BE2C (cell line): ENCODE results near the gene STIM1.

ENCODE experiments used
- DNase-seq: peaks from one replicate; pipeline ENCODE4 v3.0.0-alpha.2; 2020
- H3K27me3 ChIP-seq: fragments of 250-450 bp; sonication (Bioruptor Pico); 2 replicates; pipeline ENCODE4 v1.5.1; 2020; ENCODE audit warnings: mild to moderate bottlenecking
- H3K36me3 ChIP-seq: fragments of 250-450 bp; sonication (Bioruptor Pico); 2 replicates; pipeline ENCODE4 v1.5.1; 2020; ENCODE audit warnings: mild to moderate bottlenecking
- H3K4me1 ChIP-seq: fragments of 250-450 bp; sonication (Bioruptor Pico); 2 replicates; pipeline ENCODE4 v1.5.1; 2020
- H3K4me3 ChIP-seq: 2 replicates; pipeline ENCODE4 v1.5.1; 2011; ENCODE audit warnings: low read depth, low read length
- H3K9me3 ChIP-seq: fragments of 250-450 bp; sonication (Bioruptor Pico); 2 replicates; pipeline ENCODE4 v1.5.1; 2020
- TF ChIP-seq, protein P1 (sequence below): IDR thresholded peaks from 2 replicates; pipeline ENCODE4 v1.5.1; 2012; ENCODE audit warnings: mild to moderate bottlenecking, low read depth, low read length

STIM1 gene

DNA sequence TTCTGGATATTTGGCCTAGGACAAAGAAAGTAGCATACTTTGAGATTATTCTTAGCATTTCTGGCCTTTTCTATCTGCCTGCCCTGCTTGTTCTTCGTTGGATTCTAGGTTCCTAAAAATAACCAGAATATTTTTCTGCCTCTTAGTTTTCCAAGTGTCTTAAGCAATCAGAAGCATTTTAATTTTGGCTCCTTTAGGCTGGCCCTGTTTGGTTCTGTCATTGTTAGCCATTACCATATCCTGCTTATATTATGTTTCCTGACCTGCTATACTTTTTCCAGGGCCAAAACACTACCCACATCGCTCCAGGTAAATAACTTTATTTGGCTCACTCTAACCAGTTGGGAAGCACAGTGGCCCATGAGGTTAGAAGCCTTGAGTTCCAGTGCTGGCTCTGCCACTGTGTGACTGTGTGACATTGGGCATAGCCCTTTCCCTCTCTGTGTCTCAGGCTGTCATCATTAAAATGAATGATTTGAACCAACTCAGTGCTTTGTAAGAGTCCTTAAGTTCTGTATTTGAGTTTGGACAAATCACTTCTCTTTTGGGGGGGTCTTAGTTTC is 91.1 kb downstream of the STIM1 start:
- no peaks in the 10 kb centered on the region for H3K9me3 ChIP-seq
- H3K36me3 ChIP-seq, result no peaks in the 10 kb centered on the region
- H3K4me1 ChIP-seq, result no peaks in the 10 kb centered on the region
- H3K27me3 ChIP-seq, result no peaks in the 10 kb centered on the region
- no peak for DNase-seq
- no peak overlapping the region for H3K4me3 ChIP-seq
- TF ChIP-seq, protein P1, sequence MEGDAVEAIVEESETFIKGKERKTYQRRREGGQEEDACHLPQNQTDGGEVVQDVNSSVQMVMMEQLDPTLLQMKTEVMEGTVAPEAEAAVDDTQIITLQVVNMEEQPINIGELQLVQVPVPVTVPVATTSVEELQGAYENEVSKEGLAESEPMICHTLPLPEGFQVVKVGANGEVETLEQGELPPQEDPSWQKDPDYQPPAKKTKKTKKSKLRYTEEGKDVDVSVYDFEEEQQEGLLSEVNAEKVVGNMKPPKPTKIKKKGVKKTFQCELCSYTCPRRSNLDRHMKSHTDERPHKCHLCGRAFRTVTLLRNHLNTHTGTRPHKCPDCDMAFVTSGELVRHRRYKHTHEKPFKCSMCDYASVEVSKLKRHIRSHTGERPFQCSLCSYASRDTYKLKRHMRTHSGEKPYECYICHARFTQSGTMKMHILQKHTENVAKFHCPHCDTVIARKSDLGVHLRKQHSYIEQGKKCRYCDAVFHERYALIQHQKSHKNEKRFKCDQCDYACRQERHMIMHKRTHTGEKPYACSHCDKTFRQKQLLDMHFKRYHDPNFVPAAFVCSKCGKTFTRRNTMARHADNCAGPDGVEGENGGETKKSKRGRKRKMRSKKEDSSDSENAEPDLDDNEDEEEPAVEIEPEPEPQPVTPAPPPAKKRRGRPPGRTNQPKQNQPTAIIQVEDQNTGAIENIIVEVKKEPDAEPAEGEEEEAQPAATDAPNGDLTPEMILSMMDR, result no peak

DNA sequence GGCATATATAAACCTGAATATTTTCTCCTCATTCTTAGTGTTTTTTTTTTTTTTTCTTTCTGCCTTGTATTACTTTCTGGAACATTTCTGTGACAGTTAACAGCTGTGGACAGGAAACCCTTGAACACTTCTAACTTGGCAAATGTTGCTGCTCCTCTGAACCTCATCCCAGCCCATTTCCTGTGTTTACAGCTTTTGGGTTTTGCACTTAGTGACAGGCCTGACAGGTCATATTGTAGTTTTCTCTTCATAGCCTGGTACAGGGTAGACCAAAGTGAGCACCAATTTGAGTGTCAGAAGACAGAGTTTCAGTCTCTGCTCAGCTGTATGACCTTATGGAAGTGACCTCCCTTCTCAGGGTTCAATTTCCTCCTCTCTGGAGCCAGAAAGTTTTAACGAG is 91.6 kb downstream of the STIM1 start:
- H3K27me3 ChIP-seq, result no peaks in the 10 kb centered on the region
- DNase-seq, result no peak
- no peaks in the 10 kb centered on the region for H3K36me3 ChIP-seq
- H3K4me3 ChIP-seq, result no peak overlapping the region
- TF ChIP-seq, protein P1, result no peak
- H3K9me3 ChIP-seq, result no peaks in the 10 kb centered on the region
- H3K4me1 ChIP-seq, result no peaks in the 10 kb centered on the region

DNA sequence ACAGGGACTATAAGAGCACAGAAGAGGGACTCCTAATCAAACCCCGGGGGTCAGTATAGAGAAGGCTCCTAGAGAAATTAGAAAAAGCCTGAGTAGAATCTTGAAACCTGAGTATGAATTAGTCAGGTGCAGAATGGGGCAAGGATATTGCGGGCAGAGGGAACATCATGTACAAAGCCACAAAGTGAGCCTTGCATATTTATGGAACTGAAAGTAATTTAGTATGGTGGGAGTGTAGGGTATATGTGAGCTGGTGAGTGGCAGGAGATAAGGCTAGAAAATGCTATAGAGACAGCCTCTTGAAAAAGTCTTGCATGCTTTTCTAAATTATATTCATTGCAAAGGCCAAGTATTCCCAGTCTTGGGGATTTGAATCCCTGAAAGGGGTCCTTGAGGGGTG is 93.7 kb downstream of the STIM1 start:
- no peaks in the 10 kb centered on the region for H3K27me3 ChIP-seq
- H3K36me3 ChIP-seq, result no peaks in the 10 kb centered on the region
- no peaks in the 10 kb centered on the region for H3K4me1 ChIP-seq
- TF ChIP-seq, protein P1, result no peak
- H3K9me3 ChIP-seq, result no peaks in the 10 kb centered on the region
- H3K4me3 ChIP-seq, result no peak overlapping the region
- no peak for DNase-seq

DNA sequence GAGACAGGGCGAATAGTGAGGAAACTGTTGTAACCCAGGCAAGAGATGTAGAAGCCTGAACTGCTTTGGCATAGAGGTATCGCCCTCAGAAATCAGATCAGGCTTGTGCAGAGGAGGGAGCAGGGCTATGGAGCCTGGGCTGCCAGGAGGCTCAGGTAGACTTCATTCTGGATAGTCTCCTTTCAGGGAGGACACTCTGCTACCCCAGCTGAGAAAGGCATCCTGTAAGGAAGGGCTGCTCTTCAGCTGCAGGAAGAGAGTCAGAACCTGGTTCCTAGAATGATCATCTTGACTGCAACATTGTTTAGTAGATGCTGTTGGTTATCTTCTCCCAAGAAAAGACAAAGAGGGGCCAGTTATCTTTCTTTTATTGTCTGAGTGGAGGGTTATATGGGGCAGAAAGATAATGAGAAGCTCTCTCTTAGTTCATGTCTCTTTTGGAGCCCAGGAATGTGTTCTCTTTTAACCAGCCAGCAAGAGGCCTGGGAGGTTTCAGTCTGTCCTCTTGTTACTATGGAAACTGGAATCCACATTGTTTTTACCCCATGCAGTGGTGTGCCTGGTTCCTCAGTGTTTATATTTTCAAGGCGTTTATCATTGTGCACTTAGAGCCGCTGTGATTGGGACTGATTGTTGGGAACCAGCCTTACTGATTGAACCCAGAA is 95.7 kb downstream of the STIM1 start:
- H3K4me1 ChIP-seq, result no peaks in the 10 kb centered on the region
- TF ChIP-seq, protein P1, result no peak
- no peak overlapping the region for H3K4me3 ChIP-seq
- no peak for DNase-seq
- no peaks in the 10 kb centered on the region for H3K36me3 ChIP-seq
- no peaks in the 10 kb centered on the region for H3K9me3 ChIP-seq
- no peaks in the 10 kb centered on the region for H3K27me3 ChIP-seq

DNA sequence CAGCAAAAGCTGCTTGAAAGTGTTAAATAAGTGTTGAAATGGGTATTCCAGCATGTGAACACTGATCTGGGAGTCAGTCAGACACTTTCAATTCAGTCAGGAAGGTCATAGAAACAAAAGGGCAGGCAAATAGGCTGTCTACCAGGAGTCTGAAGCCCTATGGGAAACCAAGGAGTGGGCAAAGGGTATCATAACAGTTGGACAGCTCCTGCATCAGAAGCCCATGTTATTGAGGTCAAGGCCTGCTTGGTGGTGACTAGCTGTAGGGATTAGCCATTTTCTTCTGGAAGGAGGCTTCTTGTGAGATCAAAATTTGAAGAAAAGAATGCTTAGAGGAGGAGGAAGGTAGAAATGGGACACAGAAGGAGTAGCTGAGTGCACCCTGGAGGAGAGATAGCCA is 97.3 kb downstream of the STIM1 start:
- no peaks in the 10 kb centered on the region for H3K4me1 ChIP-seq
- H3K9me3 ChIP-seq, result no peaks in the 10 kb centered on the region
- no peaks in the 10 kb centered on the region for H3K27me3 ChIP-seq
- H3K36me3 ChIP-seq, result no peaks in the 10 kb centered on the region
- no peak for DNase-seq
- TF ChIP-seq, protein P1, result no peak
- no peak overlapping the region for H3K4me3 ChIP-seq

DNA sequence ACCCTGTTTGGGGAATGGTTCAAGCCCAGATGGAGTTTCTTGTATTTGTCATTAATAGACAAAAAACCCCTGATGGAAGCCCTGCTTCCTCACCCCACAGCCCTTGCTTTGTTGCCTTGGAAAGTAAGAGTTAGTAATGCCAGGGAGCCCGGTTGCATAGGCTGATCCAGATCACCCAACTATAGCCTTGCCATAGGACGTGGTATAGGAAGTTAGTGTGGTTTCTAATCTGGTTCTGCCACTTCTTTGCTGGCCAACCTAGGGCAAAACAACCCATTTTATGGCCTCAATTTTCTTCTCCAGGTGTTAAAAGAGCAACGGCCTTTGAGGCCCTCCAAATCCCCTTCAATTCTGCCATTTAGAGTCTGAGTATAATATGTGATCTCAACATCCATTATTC is 97.9 kb downstream of the STIM1 start:
- TF ChIP-seq, protein P1, result no peak
- H3K4me3 ChIP-seq, result no peak overlapping the region
- no peaks in the 10 kb centered on the region for H3K36me3 ChIP-seq
- H3K4me1 ChIP-seq, result no peaks in the 10 kb centered on the region
- no peak for DNase-seq
- no peaks in the 10 kb centered on the region for H3K27me3 ChIP-seq
- H3K9me3 ChIP-seq, result no peaks in the 10 kb centered on the region
